Trophoblast cell (in vitro differentiated cells and primary cell): ENCODE measurements around the gene PHF5A.

Source experiments
- DNase-seq, 2 donors: peaks; one replicate each; pipeline ENCODE4 v3.0.0-alpha.2; 2016
- H2AFZ ChIP-seq: 2 replicates; pipeline ENCODE4 v1.6.1; 2013; ENCODE audit warnings: low read length, moderate library complexity, mild to moderate bottlenecking; ENCODE audit not compliant: insufficient read depth, poor library complexity
- H2AK5ac ChIP-seq: 2 replicates; pipeline ENCODE4 v1.6.1; 2013; ENCODE audit warnings: mild to moderate bottlenecking, low read length
- H2BK120ac ChIP-seq: 2 replicates; pipeline ENCODE4 v1.6.1; 2013; ENCODE audit warnings: low read length, mild to moderate bottlenecking, moderate library complexity; ENCODE audit not compliant: insufficient read depth, poor library complexity
- H2BK12ac ChIP-seq: 2 replicates; pipeline ENCODE4 v1.6.1; 2013; ENCODE audit warnings: mild to moderate bottlenecking, low read length, moderate library complexity
- H2BK5ac ChIP-seq: 2 replicates; pipeline ENCODE4 v1.6.1; 2013; ENCODE audit warnings: low read length, low read depth, moderate library complexity, mild to moderate bottlenecking; ENCODE audit not compliant: poor library complexity
- H3K14ac ChIP-seq: 2 replicates; pipeline ENCODE4 v1.6.1; 2013; ENCODE audit warnings: mild to moderate bottlenecking, low read length
- H3K18ac ChIP-seq: 2 replicates; pipeline ENCODE4 v1.6.1; 2013; ENCODE audit warnings: mild to moderate bottlenecking, low read length
- H3K23ac ChIP-seq: 2 replicates; pipeline ENCODE4 v1.6.1; 2013; ENCODE audit warnings: low read length
- H3K27ac ChIP-seq: 2 replicates; pipeline ENCODE4 v1.5.1; 2013; ENCODE audit warnings: low read depth, mild to moderate bottlenecking, inconsistent platforms, low read length, moderate library complexity
- H3K27me3 ChIP-seq: 2 replicates; pipeline ENCODE4 v1.6.1; 2013; ENCODE audit warnings: inconsistent platforms, mild to moderate bottlenecking, low read length, moderate library complexity; ENCODE audit not compliant: insufficient read depth
- H3K36me3 ChIP-seq, 2 experiments: 1 replicate in 1 of 2; 2 replicates in 1 of 2; pipeline ENCODE4 v1.6.1; 2013; ENCODE audit warnings: low read length in 2 of 2, mild to moderate bottlenecking in 2 of 2, moderate library complexity in 1 of 2; ENCODE audit not compliant: insufficient read depth in 2 of 2, control insufficient read depth in 1 of 2
- H3K4ac ChIP-seq: 2 replicates; pipeline ENCODE4 v1.6.1; 2013; ENCODE audit warnings: low read depth, mild to moderate bottlenecking, low read length, moderate library complexity
- H3K4me1 ChIP-seq, 2 experiments: 1 replicate in 1 of 2; 2 replicates in 1 of 2; pipeline ENCODE4 v1.6.1; 2013; ENCODE audit warnings: low read length in 2 of 2, mild to moderate bottlenecking in 2 of 2, moderate library complexity in 1 of 2; ENCODE audit not compliant: insufficient read depth in 2 of 2, control insufficient read depth in 1 of 2
- H3K4me2 ChIP-seq: 2 replicates; pipeline ENCODE4 v1.6.1; 2013; ENCODE audit warnings: inconsistent platforms, mild to moderate bottlenecking, low read length, moderate library complexity
- H3K4me3 ChIP-seq: 2 replicates; pipeline ENCODE4 v1.5.1; 2013; ENCODE audit warnings: mild to moderate bottlenecking, low read depth, low read length, inconsistent platforms
- H3K79me1 ChIP-seq: one replicate; pipeline ENCODE4 v1.6.1; 2013; ENCODE audit warnings: low read length
- H3K79me2 ChIP-seq: 2 replicates; pipeline ENCODE4 v1.6.1; 2013; ENCODE audit warnings: low read length, mild to moderate bottlenecking; ENCODE audit not compliant: control insufficient read depth, insufficient read depth, poor library complexity
- H3K9ac ChIP-seq: 2 replicates; pipeline ENCODE4 v1.6.1; 2013; ENCODE audit warnings: mild to moderate bottlenecking, low read length
- H3K9me3 ChIP-seq: 2 replicates; pipeline ENCODE4 v1.6.1; 2013; ENCODE audit warnings: low read depth, mild to moderate bottlenecking, control low read depth, inconsistent platforms, low read length; ENCODE audit not compliant: insufficient read depth
- H4K12ac ChIP-seq: 2 replicates; pipeline ENCODE4 v1.6.1; 2013; ENCODE audit warnings: low read depth, mild to moderate bottlenecking, low read length, moderate library complexity
- H4K8ac ChIP-seq: 2 replicates; pipeline ENCODE4 v1.6.1; 2013; ENCODE audit warnings: low read depth, mild to moderate bottlenecking, low read length, moderate library complexity
- H4K91ac ChIP-seq: one replicate; pipeline ENCODE4 v1.6.1; 2013; ENCODE audit warnings: low read depth, mild to moderate bottlenecking, low read length, moderate library complexity
- WGBS: extraction: QIAGEN DNeasy Blood & Tissue Kit; methylation state at CpG from one replicate; pipeline ENCODE4 v1.1.7; 2013; ENCODE audit warnings: missing lambda C conversion rate; ENCODE audit not compliant: insufficient read length, insufficient coverage; ENCODE audit errors: extremely low coverage; 5-methylcytosine and 5-hydroxymethylcytosine counted together

PHF5A gene

GRCh38 chr22:41513391-41513790, 44.9 kb upstream of the PHF5A start:
- H3K27me3 ChIP-seq = no peaks in the 10 kb centered on the region
- H3K4me3 ChIP-seq = no peak overlapping the region
- no peak overlapping the region for H3K4me2 ChIP-seq
- peaks cover 58 to 62% of the 10 kb centered on the region in 2 experiments for H3K36me3 ChIP-seq
- no peak overlapping the region for H3K23ac ChIP-seq
- no peak overlapping the region for H2BK5ac ChIP-seq
- H4K8ac ChIP-seq = no peak overlapping the region
- peaks cover 12% of the 10 kb centered on the region in 2 experiments for H3K4me1 ChIP-seq
- no peaks in the 10 kb centered on the region for H3K9me3 ChIP-seq
- no peak overlapping the region for H2BK120ac ChIP-seq
- no peaks in the 10 kb centered on the region for H3K79me2 ChIP-seq
- H3K14ac ChIP-seq = no peak overlapping the region
- H3K9ac ChIP-seq = no peak overlapping the region
- H4K91ac ChIP-seq = no peak overlapping the region
- H3K18ac ChIP-seq = peak overlapping the region; percentile 25
- H4K12ac ChIP-seq = no peak overlapping the region
- H2BK12ac ChIP-seq = no peak overlapping the region
- no peak overlapping the region for H2AK5ac ChIP-seq
- H3K27ac ChIP-seq = no peak overlapping the region
- no peak for DNase-seq
- no CpG with 5 or more reads among the region's 5 CpGs for WGBS
- H3K4ac ChIP-seq = peak overlapping the region; percentile 12
- H3K79me1 ChIP-seq = peaks cover 4% of the 10 kb centered on the region
- H2AFZ ChIP-seq = no peak overlapping the region

- Histone ChIP-seq H4K8ac (peak overlapping the region; percentile 15), H2AK5ac (peak overlapping the region; percentile 71), H3K4me1 (peaks cover 12% of the 10 kb centered on the region in 2 experiments), H4K91ac (peak overlapping the region; percentile 58), H3K9me3 (no peaks in the 10 kb centered on the region), H3K23ac (no peak overlapping the region), H3K27ac (no peak overlapping the region), H4K12ac (peak overlapping the region; percentile 25), H3K18ac (peak overlapping the region; percentile 8), H3K36me3 (peaks cover 59 to 63% of the 10 kb centered on the region in 2 experiments), H3K27me3 (no peaks in the 10 kb centered on the region), H3K4ac (no peak overlapping the region), H2BK120ac (no peak overlapping the region), H3K79me1 (peaks cover 4% of the 10 kb centered on the region), H3K9ac (no peak overlapping the region), H3K14ac (peak overlapping the region; percentile 34), H3K79me2 (no peaks in the 10 kb centered on the region), H2AFZ (no peak overlapping the region), H2BK12ac (peak overlapping the region; percentile 26), H3K4me3 (no peak overlapping the region), H3K4me2 (peak overlapping the region; percentile 5), H2BK5ac (peak overlapping the region; percentile 15)
- DNase-seq = no peak
- no CpG with 5 or more reads among the region's 17 CpGs for WGBS
Observed at GRCh38 chr22:41512421-41513194, 44.1 kb upstream of the PHF5A start.

- no peak for DNase-seq
- Histone ChIP-seq H3K9ac (no peak overlapping the region), H3K4ac (no peak overlapping the region), H3K14ac (no peak overlapping the region), H3K9me3 (no peaks in the 10 kb centered on the region), H2BK12ac (no peak overlapping the region), H3K23ac (no peak overlapping the region), H3K27ac (no peak overlapping the region), H2BK5ac (no peak overlapping the region), H3K79me1 (peaks cover 4% of the 10 kb centered on the region), H2AK5ac (no peak overlapping the region), H4K12ac (no peak overlapping the region), H3K79me2 (no peaks in the 10 kb centered on the region), H2AFZ (no peak overlapping the region), H3K4me2 (no peak overlapping the region), H4K91ac (no peak overlapping the region), H3K4me3 (no peak overlapping the region), H4K8ac (no peak overlapping the region), H3K18ac (no peak overlapping the region), H3K27me3 (no peaks in the 10 kb centered on the region), H3K36me3 (peaks cover 54 to 62% of the 10 kb centered on the region in 2 experiments), H2BK120ac (no peak overlapping the region), H3K4me1 (peaks cover 12% of the 10 kb centered on the region in 2 experiments)
- no CpG with 5 or more reads among the region's 2 CpGs for WGBS
Observed at GRCh38 chr22:41511521-41511968, 43.1 kb upstream of the PHF5A start.

- Histone ChIP-seq H2AFZ (no peak overlapping the region), H3K27ac (no peak overlapping the region), H4K91ac (no peak overlapping the region), H3K4me1 (peaks cover 12% of the 10 kb centered on the region in 2 experiments), H2BK120ac (no peak overlapping the region), H4K12ac (no peak overlapping the region), H3K9ac (no peak overlapping the region), H3K27me3 (no peaks in the 10 kb centered on the region), H4K8ac (no peak overlapping the region), H3K79me1 (peaks cover 4% of the 10 kb centered on the region), H3K36me3 (peaks cover 31 to 43% of the 10 kb centered on the region in 2 experiments), H2BK12ac (no peak overlapping the region), H3K4ac (no peak overlapping the region), H3K4me3 (no peak overlapping the region), H3K79me2 (no peaks in the 10 kb centered on the region), H3K23ac (no peak overlapping the region), H3K9me3 (no peaks in the 10 kb centered on the region), H2AK5ac (no peak overlapping the region), H2BK5ac (no peak overlapping the region), H3K18ac (no peak overlapping the region), H3K14ac (no peak overlapping the region), H3K4me2 (no peak overlapping the region)
- no CpG with 5 or more reads among the region's 12 CpGs for WGBS
- no peak for DNase-seq
Observed at GRCh38 chr22:41508770-41509170, 40.3 kb upstream of the PHF5A start.
